Loucy (cell line): ENCODE results near the gene LTK.

Source experiments
- EZH2phosphoT487 ChIP-seq: fragments of 200-600 bp; IDR thresholded peaks from 2 replicates; pipeline ENCODE4 v1.6.1; 2018; ENCODE audit warnings: antibody characterized with exemption, mild to moderate bottlenecking, moderate library complexity, borderline replicate concordance
- TF ChIP-seq, protein P1 (sequence below): fragments of 200-600 bp; sonication (generic); conservative IDR thresholded peaks from 2 replicates; pipeline ENCODE4 v1.5.1; 2014; ENCODE audit warnings: mild to moderate bottlenecking, antibody characterized with exemption, low read length

DNA sequence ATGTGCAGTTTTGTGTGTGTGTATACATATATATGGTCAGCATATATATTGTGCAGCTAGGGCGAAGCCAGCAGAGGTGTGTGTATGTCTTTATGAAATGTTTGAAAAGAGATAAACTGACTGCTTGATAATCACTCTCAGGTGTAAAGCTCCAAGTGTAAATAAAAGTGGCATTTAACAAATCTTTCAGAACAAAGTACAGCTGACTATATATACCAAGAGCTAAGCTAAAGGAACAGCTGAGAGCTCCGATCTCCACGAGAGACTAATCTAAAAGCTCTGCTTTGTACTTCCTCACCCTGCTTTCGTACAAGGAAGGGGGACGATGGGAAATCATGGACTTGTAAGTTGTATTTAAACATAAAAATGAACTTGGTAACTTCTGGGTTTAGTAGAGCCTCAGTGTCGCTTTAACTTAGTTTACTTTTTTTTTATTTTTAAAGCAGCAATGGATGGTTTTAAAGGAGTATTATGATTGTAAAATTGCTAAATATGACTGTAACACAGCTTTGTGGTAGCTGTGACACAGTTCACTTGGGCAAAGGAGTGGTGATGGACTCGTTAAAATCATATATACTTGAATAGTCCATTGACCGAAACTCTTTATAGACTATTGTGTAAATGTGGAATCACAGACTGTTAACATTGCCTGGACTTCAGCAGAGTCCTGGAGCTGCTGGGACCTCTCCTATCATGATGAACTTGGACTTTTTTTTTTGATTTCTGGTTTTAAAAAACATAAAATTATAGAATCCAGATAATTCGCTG lies 31.3 kb downstream of the LTK start:
- TF ChIP-seq, protein P1, sequence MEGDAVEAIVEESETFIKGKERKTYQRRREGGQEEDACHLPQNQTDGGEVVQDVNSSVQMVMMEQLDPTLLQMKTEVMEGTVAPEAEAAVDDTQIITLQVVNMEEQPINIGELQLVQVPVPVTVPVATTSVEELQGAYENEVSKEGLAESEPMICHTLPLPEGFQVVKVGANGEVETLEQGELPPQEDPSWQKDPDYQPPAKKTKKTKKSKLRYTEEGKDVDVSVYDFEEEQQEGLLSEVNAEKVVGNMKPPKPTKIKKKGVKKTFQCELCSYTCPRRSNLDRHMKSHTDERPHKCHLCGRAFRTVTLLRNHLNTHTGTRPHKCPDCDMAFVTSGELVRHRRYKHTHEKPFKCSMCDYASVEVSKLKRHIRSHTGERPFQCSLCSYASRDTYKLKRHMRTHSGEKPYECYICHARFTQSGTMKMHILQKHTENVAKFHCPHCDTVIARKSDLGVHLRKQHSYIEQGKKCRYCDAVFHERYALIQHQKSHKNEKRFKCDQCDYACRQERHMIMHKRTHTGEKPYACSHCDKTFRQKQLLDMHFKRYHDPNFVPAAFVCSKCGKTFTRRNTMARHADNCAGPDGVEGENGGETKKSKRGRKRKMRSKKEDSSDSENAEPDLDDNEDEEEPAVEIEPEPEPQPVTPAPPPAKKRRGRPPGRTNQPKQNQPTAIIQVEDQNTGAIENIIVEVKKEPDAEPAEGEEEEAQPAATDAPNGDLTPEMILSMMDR: no peak
- TF ChIP-seq EZH2phosphoT487: no peak
